Karpas-422 (cell line): Measurements from ENCODE around the gene S100A1. TPM values are rescaled to one million over a fixed set of nuclear protein-coding genes. Genes with fewer than 3 reads are reported as not detected.

Experiments used
- DNase-seq: peaks from one replicate; pipeline ENCODE4 v3.0.0-alpha.2; 2015
- H2AFZ ChIP-seq: fragments of 200-600 bp; sonication (generic); 2 replicates; pipeline ENCODE4 v1.6.1; 2014; ENCODE audit warnings: antibody characterized with exemption, low read length, mixed read lengths
- H3K27ac ChIP-seq: fragments of 200-600 bp; sonication (generic); 2 replicates; pipeline ENCODE4 v1.5.1; 2014; ENCODE audit warnings: mild to moderate bottlenecking, low read length, moderate library complexity
- H3K27me3 ChIP-seq: fragments of 200-600 bp; sonication (generic); 2 replicates; pipeline ENCODE4 v1.6.1; 2014; ENCODE audit warnings: low read length, mixed read lengths
- H3K36me3 ChIP-seq: fragments of 200-600 bp; sonication (generic); 2 replicates; pipeline ENCODE4 v1.6.1; 2014; ENCODE audit warnings: low read length, mixed read lengths; ENCODE audit not compliant: insufficient read depth
- H3K4me1 ChIP-seq: fragments of 200-600 bp; sonication (generic); 2 replicates; pipeline ENCODE4 v1.6.1; 2014; ENCODE audit warnings: mild to moderate bottlenecking, low read length, mixed read lengths
- H3K4me2 ChIP-seq: fragments of 200-600 bp; sonication (generic); 2 replicates; pipeline ENCODE4 v1.6.1; 2014; ENCODE audit warnings: low read length, low read depth, mild to moderate bottlenecking; ENCODE audit not compliant: poor library complexity, severe bottlenecking
- H3K4me3 ChIP-seq: fragments of 200-600 bp; sonication (generic); 2 replicates; pipeline ENCODE4 v1.5.1; 2014; ENCODE audit warnings: mild to moderate bottlenecking, antibody characterized with exemption, low read length, mixed read lengths
- H3K79me2 ChIP-seq: fragments of 200-600 bp; sonication (generic); 2 replicates; pipeline ENCODE4 v1.6.1; 2014; ENCODE audit warnings: mild to moderate bottlenecking, low read length, mixed read lengths
- H3K9ac ChIP-seq: fragments of 200-600 bp; sonication (generic); 2 replicates; pipeline ENCODE4 v1.6.0; 2014; ENCODE audit warnings: low read length
- H3K9me2 ChIP-seq: fragments of 200-600 bp; sonication (generic), shearing (Covaris generic); replicated peaks from 2 replicates; pipeline ENCODE4 v1.6.0; 2014; ENCODE audit warnings: mild to moderate bottlenecking, low read length, moderate library complexity; ENCODE audit not compliant: insufficient read depth
- H3K9me3 ChIP-seq: fragments of 300-700, 200-600 bp; sonication (generic); 2 replicates; pipeline ENCODE4 v1.6.1; 2014; ENCODE audit warnings: low read length, mixed read lengths
- H4K20me1 ChIP-seq: fragments of 200-600 bp; sonication (generic); 2 replicates; pipeline ENCODE4 v1.6.1; 2014; ENCODE audit warnings: mild to moderate bottlenecking, antibody characterized with exemption, low read length, low read depth; ENCODE audit not compliant: insufficient read depth
- total RNA-seq: library from RNA; depleted of rRNA; stranded (reverse); fragments of >200 nt; shearing (Covaris generic); gene quantifications from 2 replicates; pipeline ENCODE4 v1.2.3, GENCODE V29; 2014; ENCODE audit warnings: low replicate concordance; rRNA removed

The S100A1 gene
- total RNA-seq, 1 experiment from 2014 or later: 15.9 TPM

DNA sequence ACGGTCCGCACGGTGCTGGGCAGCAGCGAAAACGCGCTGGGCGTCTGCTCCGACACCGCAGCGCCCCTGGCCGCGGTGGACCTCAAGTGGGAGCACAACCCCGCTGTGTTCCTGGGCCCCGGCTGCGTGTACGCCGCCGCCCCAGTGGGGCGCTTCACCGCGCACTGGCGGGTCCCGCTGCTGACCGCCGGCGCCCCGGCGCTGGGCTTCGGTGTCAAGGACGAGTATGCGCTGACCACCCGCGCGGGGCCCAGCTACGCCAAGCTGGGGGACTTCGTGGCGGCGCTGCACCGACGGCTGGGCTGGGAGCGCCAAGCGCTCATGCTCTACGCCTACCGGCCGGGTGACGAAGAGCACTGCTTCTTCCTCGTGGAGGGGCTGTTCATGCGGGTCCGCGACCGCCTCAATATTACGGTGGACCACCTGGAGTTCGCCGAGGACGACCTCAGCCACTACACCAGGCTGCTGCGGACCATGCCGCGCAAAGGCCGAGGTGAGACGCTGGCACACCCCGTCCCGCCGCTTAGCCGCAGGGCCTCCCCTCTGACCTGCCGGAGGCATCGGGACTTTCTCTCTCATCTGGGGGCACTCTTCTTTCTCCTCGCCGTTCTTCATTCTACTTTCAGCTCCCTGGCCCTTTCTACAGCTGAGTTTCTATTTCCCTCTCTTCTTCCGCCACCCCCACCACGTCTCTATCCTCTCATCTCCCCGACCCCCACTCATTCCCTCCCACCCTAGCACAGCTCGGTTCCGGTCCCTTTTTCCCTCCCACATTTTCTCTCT is 51.3 kb downstream of the S100A1 start:
- Histone ChIP-seq H3K9me3 (no peaks in the 10 kb centered on the region), H3K9ac (no peak overlapping the region), H4K20me1 (no peaks in the 10 kb centered on the region), H3K79me2 (no peaks in the 10 kb centered on the region), H3K27ac (no peak overlapping the region), H3K36me3 (no peaks in the 10 kb centered on the region), H2AFZ (no peak overlapping the region), H3K9me2 (no peaks in the 10 kb centered on the region), H3K4me3 (no peak overlapping the region), H3K4me1 (peaks cover 3% of the 10 kb centered on the region; the same call in 1 of the 2 replicates), H3K27me3 (no peaks in the 10 kb centered on the region), H3K4me2 (no peak overlapping the region)
- DNase-seq: no peak

DNA sequence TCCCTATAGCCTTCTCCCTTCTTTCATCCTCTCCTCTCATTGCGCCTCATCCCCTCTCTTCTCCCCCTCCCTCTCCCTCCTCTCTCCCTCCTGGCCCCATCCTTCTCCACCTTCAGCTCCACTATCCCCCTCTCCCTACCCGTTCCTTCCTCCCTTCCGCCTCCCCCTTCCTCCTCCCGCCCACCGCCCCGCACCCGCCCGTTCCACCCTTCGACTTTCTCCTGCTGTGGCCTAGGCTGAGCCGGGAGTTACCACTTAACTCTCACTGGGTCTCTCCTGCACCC is 51.8 kb downstream of the S100A1 start:
- Histone ChIP-seq H3K27ac (no peak overlapping the region), H3K4me2 (no peak overlapping the region), H3K36me3 (no peaks in the 10 kb centered on the region), H3K4me1 (peaks cover 3% of the 10 kb centered on the region; the same call in 1 of the 2 replicates), H4K20me1 (no peaks in the 10 kb centered on the region), H3K27me3 (no peaks in the 10 kb centered on the region), H3K4me3 (no peak overlapping the region), H2AFZ (no peak overlapping the region), H3K9me3 (no peaks in the 10 kb centered on the region), H3K79me2 (no peaks in the 10 kb centered on the region), H3K9ac (no peak overlapping the region), H3K9me2 (no peaks in the 10 kb centered on the region)
- DNase-seq: no peak

Other genes starting within 250 kb of the S100A1 start
- gene S100A8, start 237.4 kb upstream of the S100A1 start, total RNA-seq: not detected in 2 replicates
- gene S100A7A, start 211.9 kb upstream of the S100A1 start, total RNA-seq: not detected in 2 replicates
- not detected in 2 replicates for gene S100A7, start 167.8 kb upstream of the S100A1 start, total RNA-seq
- 26.8 and 43.3 TPM in 2 replicates for gene S100A6, start 92.4 kb upstream of the S100A1 start, total RNA-seq
- gene S100A5, start 87.5 kb upstream of the S100A1 start, total RNA-seq: not detected in 2 replicates
- gene S100A4, start 82.6 kb upstream of the S100A1 start, total RNA-seq: 1.2 TPM in 1 of 2 replicates, not detected in the other
- not detected in 2 replicates for gene S100A3, start 79.2 kb upstream of the S100A1 start, total RNA-seq
- not detected in 2 replicates for gene S100A2, start 62.6 kb upstream of the S100A1 start, total RNA-seq
- not detected in 2 replicates for gene S100A16, start 15.3 kb upstream of the S100A1 start, total RNA-seq
- gene S100A14, start 12.1 kb upstream of the S100A1 start, total RNA-seq: not detected in 2 replicates
- 13.4 and 21.5 TPM in 2 replicates for gene S100A13, start 929 bp upstream of the S100A1 start, total RNA-seq
- gene CHTOP, start 5.6 kb downstream of the S100A1 start, total RNA-seq: 62.1 and 64.6 TPM in 2 replicates
- 46.2 and 54.3 TPM in 2 replicates for gene SNAPIN, start 30.3 kb downstream of the S100A1 start, total RNA-seq
- 146 and 178 TPM in 2 replicates for gene ILF2, start 42.6 kb downstream of the S100A1 start, total RNA-seq
- gene NPR1, start 50.3 kb downstream of the S100A1 start, total RNA-seq: not detected in 2 replicates
- 36.3 and 65.4 TPM in 2 replicates for gene INTS3, start 99.6 kb downstream of the S100A1 start, total RNA-seq
- 4.4 and 18.1 TPM in 2 replicates for gene SLC27A3, start 147.0 kb downstream of the S100A1 start, total RNA-seq